ELR (cell line): ENCODE measurements around the gene DNAJB8.
A peak's percentile ranks its signal among the peaks of the same experiment; 100 is the strongest.

Source experiments
- DNase-seq: peaks from one replicate; pipeline ENCODE4 v3.0.0-alpha.2; 2015; ENCODE audit warnings: low read depth

Gene DNAJB8

GRCh38 chr3:128482666-128483656 lies 16.3 kb upstream of the DNAJB8 start:
- peak; percentile 96 for DNase-seq

DNA sequence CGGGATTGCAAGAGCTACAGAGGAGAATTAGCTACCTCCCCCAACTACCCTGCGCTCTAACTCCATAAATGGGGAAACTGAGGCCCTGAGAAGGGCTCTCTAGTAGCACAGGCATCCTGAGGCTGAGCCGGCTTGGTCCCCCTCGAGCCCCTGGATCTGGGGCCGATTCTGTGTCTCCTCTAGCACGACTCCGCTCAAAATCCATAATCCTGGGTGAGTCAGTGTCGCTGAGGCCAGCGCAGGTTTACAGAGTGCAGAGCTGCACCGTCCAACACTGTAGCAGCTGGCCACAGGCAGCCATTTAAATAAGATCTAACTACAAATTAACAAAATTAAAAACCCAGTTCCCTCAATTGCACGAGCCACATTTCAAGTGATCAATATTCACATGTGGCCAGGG lies 15.5 kb upstream of the DNAJB8 start:
- DNase-seq: peak; percentile 57

- no peak for DNase-seq
Observed at GRCh38 chr3:128481438-128481942, 14.8 kb upstream of the DNAJB8 start.

GRCh38 chr3:128480717-128481437 lies 14.2 kb upstream of the DNAJB8 start:
- no peak for DNase-seq

DNA sequence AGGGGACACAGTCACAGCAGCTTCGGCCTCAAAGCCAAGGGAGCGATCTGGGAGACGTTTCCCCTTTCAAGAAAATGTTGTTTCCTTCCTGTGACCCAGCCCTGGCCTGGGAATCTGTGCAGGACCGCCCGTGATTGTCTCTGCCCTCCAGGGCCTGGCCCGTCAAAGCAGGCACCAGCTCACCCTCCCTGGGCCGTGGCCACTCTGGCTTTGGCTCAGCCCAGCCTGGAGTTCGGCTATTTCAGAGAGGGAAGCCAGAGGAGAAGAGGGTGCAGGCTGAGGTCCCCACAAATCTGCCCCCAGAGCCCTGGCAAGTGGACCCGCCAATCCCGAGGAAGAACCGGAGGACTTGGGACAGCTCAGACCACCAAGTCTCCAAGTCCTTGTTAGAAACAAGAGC lies 13.6 kb upstream of the DNAJB8 start:
- DNase-seq: no peak

- no peak for DNase-seq
Observed at GRCh38 chr3:128479558-128480086, 12.9 kb upstream of the DNAJB8 start.

GRCh38 chr3:128478576-128479506 lies 12.2 kb upstream of the DNAJB8 start:
- DNase-seq: no peak

DNA sequence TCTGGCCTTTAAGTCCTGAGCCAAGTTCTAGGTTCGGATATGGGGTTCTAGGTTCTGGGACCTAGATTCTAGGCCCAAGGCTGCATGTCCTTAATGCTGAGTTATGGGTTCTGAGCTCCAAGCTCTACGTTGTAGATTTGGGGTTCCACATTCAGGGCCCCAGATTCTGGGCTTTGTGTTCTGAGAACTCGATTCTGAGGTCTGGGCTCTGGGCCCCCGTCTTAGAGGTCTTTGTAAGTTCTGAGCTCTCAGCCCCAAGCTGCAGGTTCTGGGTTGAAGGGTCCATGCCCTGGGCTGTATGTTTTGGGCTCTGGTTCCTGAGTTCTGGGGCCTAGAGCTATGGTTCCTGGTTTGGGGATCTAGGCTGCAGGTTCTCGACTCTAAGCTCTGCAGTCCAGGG lies 10.0 kb upstream of the DNAJB8 start:
- DNase-seq: no peak

DNA sequence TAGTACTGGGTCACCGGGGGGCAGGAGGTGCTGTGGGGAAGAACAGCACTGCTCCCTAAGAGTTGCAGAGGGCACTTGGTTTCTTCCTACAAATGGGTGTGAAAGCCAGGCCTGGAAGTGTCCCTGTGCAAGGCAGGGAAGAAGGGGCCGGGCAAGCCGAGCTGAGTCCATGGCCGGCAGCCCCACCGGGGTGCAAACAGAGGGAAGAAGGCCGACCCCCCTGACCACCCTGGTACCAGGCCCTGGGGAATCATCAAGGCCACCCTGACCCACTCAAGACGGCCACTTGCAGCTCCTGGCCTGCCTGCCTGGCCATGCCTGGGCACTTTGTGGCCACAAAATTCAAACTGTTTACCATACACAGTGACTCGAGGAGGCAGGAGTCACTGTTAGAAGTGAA lies 8.7 kb upstream of the DNAJB8 start:
- no peak for DNase-seq

- DNase-seq: no peak
Observed at GRCh38 chr3:128473737-128474136, 7.0 kb upstream of the DNAJB8 start.

GRCh38 chr3:128473180-128473519 lies 6.5 kb upstream of the DNAJB8 start:
- no peak for DNase-seq

- no peak for DNase-seq
Observed at GRCh38 chr3:128472449-128473179, 5.9 kb upstream of the DNAJB8 start.

DNA sequence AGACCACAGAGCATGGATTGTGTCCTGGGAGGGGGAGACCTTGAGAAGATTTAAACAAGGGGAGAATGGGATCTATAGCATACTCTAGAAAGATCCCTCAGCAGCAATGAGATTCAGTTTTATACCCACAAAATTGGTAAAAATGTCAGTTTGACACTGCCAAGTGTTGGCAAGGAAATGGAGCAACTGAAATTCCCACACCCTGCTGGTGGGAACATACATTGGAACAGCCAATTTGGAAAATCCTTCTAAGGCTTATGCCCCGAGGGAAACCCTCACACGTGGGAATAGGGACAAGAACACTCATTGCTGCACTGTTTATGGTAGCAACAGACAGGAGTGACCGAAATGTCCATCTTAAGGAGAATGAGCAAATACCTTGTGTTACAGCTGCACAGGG lies 5.0 kb upstream of the DNAJB8 start:
- no peak for DNase-seq

GRCh38 chr3:128471110-128471509 lies 4.4 kb upstream of the DNAJB8 start:
- no peak for DNase-seq

DNA sequence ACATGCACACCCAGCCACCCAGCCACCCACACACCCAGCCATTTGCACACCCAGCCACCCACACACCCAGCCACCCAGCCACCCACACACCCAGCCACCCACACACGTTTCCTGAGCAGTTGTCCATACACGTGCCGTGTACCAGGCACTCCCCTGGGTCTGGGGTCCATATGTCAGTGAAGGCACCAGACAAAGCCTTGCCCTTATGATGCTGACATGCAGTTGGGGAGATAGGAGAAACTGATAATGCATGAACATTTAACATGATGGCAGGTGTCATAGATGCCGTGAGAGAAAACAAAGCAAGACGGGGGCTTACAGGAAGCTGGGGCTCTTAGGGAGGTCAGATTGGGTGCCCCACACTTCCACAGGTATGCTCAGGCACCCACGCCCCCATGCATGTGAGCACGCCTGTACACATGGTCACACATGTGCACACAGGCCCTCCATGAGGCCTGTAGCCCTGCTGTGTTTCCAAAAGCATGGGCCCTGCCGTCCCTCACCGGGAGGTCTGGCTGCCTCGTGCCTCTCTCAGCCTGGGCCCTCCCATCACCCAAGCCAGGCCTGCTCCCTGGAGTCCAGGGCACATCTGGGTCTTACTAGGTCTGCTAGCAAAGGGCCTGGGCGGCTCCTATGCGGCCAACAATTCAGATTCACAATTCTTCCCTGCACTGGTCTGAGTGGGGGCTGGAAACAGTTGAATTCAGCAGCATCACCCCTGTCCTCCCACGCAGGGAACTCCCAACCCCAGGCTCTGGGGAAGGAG lies 3.6 kb upstream of the DNAJB8 start:
- no peak for DNase-seq

DNA sequence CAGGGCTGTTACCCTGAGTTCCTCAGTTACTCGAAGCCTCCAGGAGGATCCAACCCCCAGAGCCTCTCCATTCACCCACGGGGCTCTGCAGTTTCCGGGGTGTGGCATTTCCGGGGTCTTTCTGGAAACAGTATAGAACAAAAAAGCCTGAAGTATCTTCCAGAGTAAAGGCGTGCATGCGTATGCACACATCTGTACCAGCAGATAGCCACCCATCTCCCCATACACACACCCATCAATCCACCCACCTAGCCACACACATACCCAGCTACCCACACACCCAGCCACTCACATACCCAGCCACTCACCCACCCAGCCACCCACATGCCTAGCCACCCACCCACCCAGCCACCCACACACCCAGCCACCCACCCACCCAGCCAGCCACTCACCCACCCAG lies 2.9 kb upstream of the DNAJB8 start:
- no peak for DNase-seq

DNA sequence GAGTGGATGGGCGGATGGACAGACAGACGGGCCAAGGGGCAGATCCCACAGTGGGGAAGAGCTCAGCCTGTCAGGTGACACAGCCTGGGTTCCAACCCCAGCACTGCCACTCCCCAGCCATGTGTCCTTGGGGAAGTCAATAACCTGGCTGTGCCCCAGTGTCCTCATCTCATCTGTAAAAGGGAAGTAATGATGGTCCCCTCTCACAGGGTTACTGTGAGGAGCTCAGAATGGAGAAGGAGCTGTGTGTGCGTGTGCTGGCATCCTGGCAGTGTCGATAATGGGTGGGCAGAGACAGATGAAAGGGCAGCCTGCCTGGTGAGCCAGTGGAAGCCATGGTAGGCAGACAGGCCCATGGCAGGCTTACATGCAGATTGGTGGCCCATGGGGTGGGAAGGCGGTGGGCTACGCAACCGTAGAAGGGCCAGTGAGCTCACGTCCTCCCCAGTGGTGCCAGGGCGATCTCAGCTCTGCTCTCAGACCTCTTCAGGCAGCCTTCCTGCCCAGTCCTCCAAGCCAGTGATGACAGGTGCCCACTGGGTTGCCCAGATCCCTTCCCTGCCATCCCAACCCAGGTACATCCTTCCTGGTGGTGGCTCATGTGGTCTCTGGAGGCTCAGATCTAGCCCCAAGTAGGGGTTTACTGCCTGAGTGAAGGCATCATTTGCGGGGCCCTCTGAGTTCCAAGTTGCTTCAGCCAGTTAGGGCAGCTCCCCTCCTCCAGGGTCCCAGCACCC lies 2.3 kb upstream of the DNAJB8 start:
- DNase-seq: no peak

- no peak for DNase-seq
Observed at GRCh38 chr3:128468285-128468790, 1.6 kb upstream of the DNAJB8 start.

DNA sequence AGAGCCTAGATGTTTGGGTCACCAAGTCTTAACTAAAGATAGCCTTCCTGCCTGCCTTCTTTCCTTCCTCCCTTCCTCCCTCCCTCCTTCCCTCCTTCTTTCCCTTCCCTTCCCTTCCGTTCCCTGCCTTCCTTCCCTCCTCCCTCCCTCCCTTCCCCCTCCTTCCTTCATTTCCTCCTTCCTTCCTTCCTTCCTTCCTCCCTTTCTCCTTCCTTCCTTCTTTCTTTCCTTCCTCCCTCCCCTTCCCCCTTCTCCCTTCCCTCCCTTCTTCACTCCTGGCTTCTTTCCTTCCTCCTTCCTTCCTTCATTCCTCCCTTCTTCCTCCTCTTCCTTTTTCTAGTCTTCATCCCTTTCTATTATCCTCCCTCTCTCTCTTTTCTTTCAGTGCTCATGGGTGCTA lies 2.0 kb downstream of the DNAJB8 start:
- DNase-seq: no peak
